Neural cell (in vitro differentiated cells): Measurements from ENCODE around the gene VDAC1.

Source experiments
- CTCF ChIP-seq: fragments of 450-650 bp; IDR thresholded peaks from 2 replicates; pipeline ENCODE4 v1.5.1; 2014; ENCODE audit warnings: antibody characterized with exemption, mild to moderate bottlenecking, moderate library complexity; ENCODE audit not compliant: poor library complexity, severe bottlenecking
- POLR2AphosphoS5 ChIP-seq: IDR thresholded peaks from 2 replicates; pipeline ENCODE4 v1.6.1; 2012

- TF ChIP-seq POLR2AphosphoS5 (no peak), CTCF (no peak)
These were observed 26.9 kb downstream of the VDAC1 start for GRCh38 chr5:133977858-133978257.
